HEK293T (cell line): ENCODE results near the gene NEGR1.

Source experiments
- ARNT ChIP-seq: fragments of 450-650 bp; IDR thresholded peaks from 2 replicates; pipeline ENCODE4 v1.6.1; 2017; ENCODE audit warnings: mild to moderate bottlenecking
- FOXA1 ChIP-seq: fragments of 450-650 bp; IDR thresholded peaks from 2 replicates; pipeline ENCODE4 v1.6.1; 2016; ENCODE audit warnings: mild to moderate bottlenecking
- FOXM1 ChIP-seq: fragments of 450-650 bp; IDR thresholded peaks from 2 replicates; pipeline ENCODE4 v1.6.1; 2017; ENCODE audit warnings: mild to moderate bottlenecking, borderline replicate concordance
- NFRKB ChIP-seq: fragments of 450-650 bp; IDR thresholded peaks from 2 replicates; pipeline ENCODE4 v1.6.1; 2016; ENCODE audit warnings: mild to moderate bottlenecking, moderate library complexity
- ZNF384 ChIP-seq: fragments of 450-650 bp; IDR thresholded peaks from 2 replicates; pipeline ENCODE4 v1.6.1; 2016

GRCh38 chr1:71695084-71695483 lies 587.3 kb downstream of the NEGR1 start:
- TF ChIP-seq NFRKB (no peak), ARNT (no peak), FOXM1 (no peak), FOXA1 (no peak), ZNF384 (no peak)
